HUES6 (cell line): ENCODE results near the gene FAM222B.
A peak's percentile ranks its signal among the peaks of the same experiment; 100 is the strongest.
"Not testable (repeated sequence)": the region's sequence is repeated elsewhere in the genome, so short reads cannot be mapped to it uniquely, and the experiment has no call there.

ENCODE experiments used
- H3K27ac ChIP-seq: 2 replicates; pipeline ENCODE4 v1.7.0; 2013; ENCODE audit warnings: low read depth, mild to moderate bottlenecking, low read length, inconsistent platforms
- H3K27me3 ChIP-seq: 2 replicates; pipeline ENCODE4 v1.6.1; 2013; ENCODE audit warnings: low read length; ENCODE audit not compliant: control insufficient read depth, insufficient read depth
- H3K36me3 ChIP-seq: 2 replicates; pipeline ENCODE4 v1.6.1; 2013; ENCODE audit warnings: low read length; ENCODE audit not compliant: control insufficient read depth, insufficient read depth
- H3K4me1 ChIP-seq: 2 replicates; pipeline ENCODE4 v1.6.1; 2013; ENCODE audit warnings: low read length; ENCODE audit not compliant: control insufficient read depth, insufficient read depth
- H3K4me3 ChIP-seq: 2 replicates; pipeline ENCODE4 v1.5.1; 2013; ENCODE audit warnings: low read depth, low read length
- H3K9ac ChIP-seq: one replicate; pipeline ENCODE4 v1.6.1; 2013; ENCODE audit warnings: mild to moderate bottlenecking, low read length
- H3K9me3 ChIP-seq: 2 replicates; pipeline ENCODE4 v1.6.1; 2013; ENCODE audit warnings: low read depth, low read length; ENCODE audit not compliant: control insufficient read depth, insufficient read depth

FAM222B gene

DNA sequence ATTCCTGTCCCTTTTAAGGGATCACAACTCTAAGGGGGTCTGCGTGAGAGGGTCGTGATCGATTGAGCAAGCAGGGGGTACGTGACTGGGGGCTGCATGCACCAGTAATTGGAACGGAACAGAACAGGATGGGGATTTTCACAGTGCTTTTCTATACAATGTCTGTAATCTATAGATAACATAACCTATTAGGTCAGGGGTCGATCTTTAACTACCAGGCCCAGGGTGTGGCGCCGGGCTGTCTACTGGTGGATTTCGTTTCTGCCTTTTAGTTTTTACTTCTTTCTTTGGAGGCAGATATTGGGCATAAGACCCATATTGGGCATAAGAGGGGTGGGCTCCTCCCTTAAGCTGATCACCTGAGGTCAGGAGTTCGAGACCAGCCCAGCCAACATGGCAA is 6.0 kb downstream of the FAM222B start:
- H3K36me3 ChIP-seq, H3K9me3 ChIP-seq, H3K27me3 ChIP-seq, H3K4me1 ChIP-seq, H3K9ac ChIP-seq, H3K4me3 ChIP-seq, H3K27ac ChIP-seq: not testable (repeated sequence)

DNA sequence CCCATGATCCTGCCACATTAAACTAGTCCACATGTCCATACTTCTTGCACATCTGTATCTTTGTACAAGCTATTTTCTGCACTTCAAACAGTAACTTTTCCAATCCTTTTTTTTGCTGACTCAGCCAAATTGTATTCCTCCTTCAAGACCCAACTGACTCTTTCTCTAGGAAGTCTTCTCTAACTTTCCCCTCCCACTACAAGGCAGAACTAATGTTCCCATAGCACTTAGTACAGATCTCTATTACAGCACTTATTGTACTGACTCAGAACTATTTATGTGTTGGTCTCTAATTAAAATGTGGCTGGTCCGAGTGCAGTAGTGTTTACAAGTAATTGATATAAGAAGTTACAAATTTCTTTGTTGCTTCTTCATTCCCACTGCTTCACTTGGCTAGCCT is 8.2 kb downstream of the FAM222B start:
- Histone ChIP-seq H3K4me1 (no peaks in the 10 kb centered on the region), H3K4me3 (no peak overlapping the region), H3K36me3 (peaks cover 15% of the 10 kb centered on the region; the same call in 1 of the 2 replicates), H3K9ac (no peak overlapping the region), H3K9me3 (no peaks in the 10 kb centered on the region), H3K27ac (no peak overlapping the region), H3K27me3 (no peaks in the 10 kb centered on the region)

DNA sequence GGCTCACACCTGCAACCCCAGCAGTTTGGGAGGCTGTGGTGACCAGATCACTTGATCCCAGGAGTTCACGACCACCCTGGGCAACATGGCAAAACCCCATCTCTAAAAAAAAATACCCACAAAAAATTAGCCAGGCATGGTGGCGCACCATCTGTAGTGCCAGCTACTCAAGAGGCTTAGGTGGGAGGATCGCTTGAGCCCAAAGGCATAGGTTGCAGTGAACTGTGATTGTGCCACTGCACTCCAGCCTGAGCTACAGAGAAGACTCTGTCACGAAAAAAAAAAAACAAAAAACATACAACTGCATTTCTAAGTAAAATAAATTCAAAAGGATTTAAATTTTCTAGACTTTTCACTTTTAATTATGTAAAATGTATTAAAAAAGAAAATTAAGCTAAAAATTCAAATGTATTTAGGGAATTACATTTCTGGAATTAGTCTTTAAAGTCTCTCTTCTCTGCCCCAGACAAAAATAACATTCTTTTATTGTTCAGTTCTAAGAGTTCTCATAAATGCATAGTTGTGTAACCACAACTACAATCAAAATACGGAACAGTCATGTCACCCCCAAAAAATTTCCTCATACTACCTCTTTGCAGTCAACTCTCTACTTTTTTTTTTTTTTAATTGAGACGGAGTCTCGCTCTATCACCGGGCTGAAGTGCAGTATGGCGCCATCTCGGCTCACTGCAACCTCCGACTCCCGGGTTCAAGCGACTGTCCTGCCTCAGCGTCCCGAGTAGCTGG is 14.1 kb downstream of the FAM222B start:
- Histone ChIP-seq H3K4me3 (no peak overlapping the region), H3K9me3 (no peaks in the 10 kb centered on the region), H3K4me1 (no peaks in the 10 kb centered on the region), H3K9ac (no peak overlapping the region), H3K27ac (no peak overlapping the region), H3K27me3 (no peaks in the 10 kb centered on the region), H3K36me3 (0 out of 2 replicates have a peak, but pooled peaks cover 10% of the 10 kb centered on the region)

DNA sequence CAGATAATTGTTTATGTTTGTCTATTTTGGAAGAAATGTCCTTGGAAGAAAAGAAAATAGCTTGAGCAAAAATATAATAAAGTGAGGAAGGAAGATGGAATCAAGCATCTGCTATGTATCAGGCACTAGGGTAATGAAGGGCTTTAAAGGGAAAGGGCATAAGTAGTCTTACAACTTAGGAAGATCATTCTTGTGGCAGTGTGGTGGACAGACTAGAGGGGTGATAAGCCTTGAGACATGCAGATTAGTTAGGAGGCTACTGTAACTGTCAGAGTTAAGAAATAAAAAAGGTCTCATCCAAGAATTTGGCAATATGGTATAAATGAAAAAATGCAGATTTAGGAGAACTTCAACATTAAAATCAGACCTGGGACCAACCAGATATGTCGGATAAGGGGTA is 14.9 kb downstream of the FAM222B start:
- H3K27ac ChIP-seq, result no peak overlapping the region
- H3K27me3 ChIP-seq, result no peaks in the 10 kb centered on the region

DNA sequence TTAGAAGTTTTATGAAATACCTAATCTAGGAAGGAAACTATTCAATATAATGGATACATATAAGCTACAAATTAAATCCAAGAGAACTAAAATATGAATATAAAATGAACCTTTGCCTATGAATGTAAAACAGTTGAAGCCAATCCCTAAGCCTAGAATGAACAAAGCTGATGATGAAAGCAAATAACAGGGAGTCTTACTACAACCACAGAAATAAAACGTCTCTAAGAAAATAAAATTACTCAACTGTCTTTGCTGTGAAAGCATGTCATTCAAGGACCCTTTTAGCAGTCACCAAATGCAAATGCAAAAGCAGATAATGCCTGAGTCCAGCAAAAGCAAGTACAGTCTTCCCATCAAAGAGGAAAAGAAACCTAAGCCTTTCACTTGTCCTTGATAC is 23.0 kb downstream of the FAM222B start:
- Histone ChIP-seq H3K27me3 (no peaks in the 10 kb centered on the region), H3K36me3 (no peaks in the 10 kb centered on the region), H3K9ac (no peak overlapping the region), H3K27ac (no peak overlapping the region), H3K4me3 (no peak overlapping the region), H3K4me1 (peaks cover 5% of the 10 kb centered on the region; the same call in 1 of the 2 replicates), H3K9me3 (no peaks in the 10 kb centered on the region)

More for the DNA sequence above, 14.9 kb downstream of the FAM222B start:
- no peak overlapping the region for H3K9ac ChIP-seq
- H3K4me1 ChIP-seq, result no peaks in the 10 kb centered on the region
- H3K4me3 ChIP-seq, result no peak overlapping the region
- H3K9me3 ChIP-seq, result no peaks in the 10 kb centered on the region
- 0 out of 2 replicates have a peak, but pooled peaks cover 10% of the 10 kb centered on the region for H3K36me3 ChIP-seq

DNA sequence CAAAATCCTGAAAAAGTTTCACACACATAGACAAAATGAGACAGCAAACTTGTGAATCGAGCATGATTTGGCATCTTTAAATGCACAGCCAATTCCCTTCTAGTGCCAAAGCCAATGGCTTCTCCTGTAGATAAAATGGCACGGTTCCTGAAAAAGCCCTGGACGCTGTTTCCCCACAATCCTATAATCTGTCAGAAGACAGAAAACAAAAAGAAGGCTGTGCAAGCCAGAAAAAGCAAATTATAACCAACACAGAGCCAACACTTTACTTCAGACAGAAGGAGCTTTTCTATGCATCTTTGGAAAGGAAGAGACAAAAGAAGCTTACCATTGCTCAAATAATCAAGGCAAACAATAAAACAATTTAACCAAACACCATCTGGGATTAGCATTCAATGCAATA is 23.8 kb downstream of the FAM222B start:
- no peak overlapping the region for H3K27ac ChIP-seq
- H3K4me1 ChIP-seq, result peaks cover 5% of the 10 kb centered on the region; the same call in 1 of the 2 replicates
- H3K9me3 ChIP-seq, result no peaks in the 10 kb centered on the region
- no peaks in the 10 kb centered on the region for H3K36me3 ChIP-seq
- no peak overlapping the region for H3K4me3 ChIP-seq
- no peak overlapping the region for H3K9ac ChIP-seq
- H3K27me3 ChIP-seq, result no peaks in the 10 kb centered on the region

DNA sequence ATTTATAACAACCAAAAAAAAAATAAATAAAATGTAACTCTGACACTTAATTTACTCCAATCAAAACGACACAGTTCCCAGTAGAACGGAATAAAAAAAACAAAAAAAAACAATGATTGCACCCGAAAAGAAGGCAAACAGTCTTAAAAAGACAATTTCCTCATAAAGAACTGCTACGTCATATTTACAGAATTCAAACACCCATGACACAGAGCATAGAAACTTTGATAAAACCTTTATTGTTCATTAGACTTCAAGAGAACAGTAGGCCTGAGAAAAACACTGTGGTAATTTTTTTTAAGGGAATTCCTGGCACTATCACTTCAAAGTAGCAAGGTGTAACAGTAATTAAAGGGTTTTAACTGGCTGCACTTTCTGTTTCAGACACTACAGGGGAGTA is 26.1 kb downstream of the FAM222B start:
- no peak overlapping the region for H3K9ac ChIP-seq
- peaks cover 8% of the 10 kb centered on the region for H3K4me1 ChIP-seq
- H3K4me3 ChIP-seq, result no peak overlapping the region
- H3K36me3 ChIP-seq, result no peaks in the 10 kb centered on the region
- H3K27ac ChIP-seq, result 0 out of 2 replicates have a peak overlapping the region, but pooled peaks have one; percentile 25
- H3K27me3 ChIP-seq, result no peaks in the 10 kb centered on the region
- H3K9me3 ChIP-seq, result no peaks in the 10 kb centered on the region

DNA sequence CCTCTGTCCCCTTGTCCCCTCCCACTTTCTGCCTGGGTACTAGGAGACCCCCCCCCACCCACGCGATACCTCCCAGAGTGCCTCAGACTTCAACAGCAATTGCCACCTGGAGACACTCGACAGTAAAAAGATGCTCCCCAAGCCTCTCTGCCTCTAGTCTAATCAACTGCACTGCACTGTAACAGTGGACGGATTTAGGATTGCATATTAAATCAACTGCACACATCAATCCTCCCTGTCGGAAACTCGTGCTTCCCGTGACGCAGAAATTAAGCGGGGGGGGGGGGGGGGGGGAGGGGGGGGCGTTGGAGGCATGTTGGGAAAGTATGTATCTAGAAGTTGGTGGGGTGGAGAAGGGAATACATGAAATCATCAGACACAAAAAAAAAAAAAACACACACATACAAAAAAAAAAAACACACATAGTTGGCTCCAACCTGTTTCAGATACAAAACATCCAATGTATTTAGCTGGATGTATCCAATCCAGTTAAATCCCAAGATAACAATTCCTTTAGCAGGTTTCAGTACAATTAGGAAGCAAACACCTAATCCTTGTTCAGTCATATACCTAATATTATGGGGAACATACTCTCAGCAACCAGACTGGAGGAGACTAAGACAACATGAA is 29.7 kb downstream of the FAM222B start:
- Histone ChIP-seq H3K4me1 (peaks cover 25% of the 10 kb centered on the region), H3K27me3 (no peaks in the 10 kb centered on the region), H3K36me3 (no peaks in the 10 kb centered on the region)

DNA sequence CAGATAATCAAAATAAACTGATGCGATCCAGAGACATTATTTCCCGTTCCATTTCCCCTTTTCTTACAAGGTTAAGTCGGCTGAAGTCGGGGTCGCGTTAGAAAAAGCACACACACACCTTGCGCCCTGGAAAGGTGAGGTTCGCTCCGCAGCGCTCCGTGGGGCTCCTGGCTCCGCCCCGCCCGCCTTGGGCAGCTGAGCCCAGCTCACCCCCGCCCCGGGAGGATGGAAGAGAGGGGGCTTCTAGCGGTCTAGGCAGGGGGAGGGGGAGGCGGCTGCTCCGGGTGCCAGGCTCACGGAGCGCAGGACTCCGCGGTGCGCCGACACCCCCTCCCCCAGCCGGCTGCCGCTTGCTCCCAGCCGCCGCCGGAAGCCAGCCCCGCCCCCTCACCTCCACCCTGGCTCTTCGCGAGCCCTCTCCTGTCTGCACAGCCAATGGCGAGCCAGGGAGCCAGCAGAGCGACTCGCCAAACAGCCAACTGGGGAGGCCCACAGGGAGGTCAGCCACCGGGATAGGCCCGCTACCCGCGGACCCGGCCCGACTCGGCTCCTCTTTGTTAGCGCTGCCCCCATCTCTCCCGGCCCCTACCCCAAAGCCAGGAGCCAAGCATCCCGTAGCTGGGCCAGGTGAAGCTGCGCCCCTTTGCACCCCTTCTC is 30.4 kb downstream of the FAM222B start:
- Histone ChIP-seq H3K27ac (peak overlapping the region; percentile 91), H3K9me3 (no peaks in the 10 kb centered on the region), H3K4me3 (peak overlapping the region; percentile 91), H3K9ac (peak overlapping the region; percentile 92), H3K4me1 (peaks cover 32% of the 10 kb centered on the region), H3K36me3 (no peaks in the 10 kb centered on the region), H3K27me3 (no peaks in the 10 kb centered on the region)

More for the DNA sequence above, 29.7 kb downstream of the FAM222B start:
- peak overlapping the region; percentile 91 for H3K4me3 ChIP-seq
- H3K9me3 ChIP-seq, result no peaks in the 10 kb centered on the region
- peak overlapping the region; percentile 92 for H3K9ac ChIP-seq
- H3K27ac ChIP-seq, result peak overlapping the region; percentile 91; the same call in 1 of the 2 replicates

DNA sequence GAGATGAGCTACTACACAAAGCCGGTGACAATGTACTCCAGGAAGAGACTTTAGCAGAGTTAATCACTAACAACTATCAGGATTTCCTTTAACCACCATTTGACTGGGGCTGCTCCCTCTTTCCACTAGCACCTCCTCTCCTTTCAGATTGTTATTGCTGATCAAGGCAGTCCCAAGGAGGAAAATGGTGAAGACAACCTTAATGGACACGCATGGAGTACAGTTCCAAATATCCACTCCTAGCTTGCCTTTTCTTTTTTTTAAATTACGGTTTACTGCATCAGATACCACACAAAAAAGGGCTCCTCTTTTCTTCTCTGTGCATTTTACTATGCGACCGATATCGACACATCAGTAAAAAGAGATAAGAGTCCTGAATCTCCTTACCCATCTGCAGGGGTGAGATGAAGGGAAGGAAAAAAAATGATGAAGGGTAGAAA is 30.9 kb downstream of the FAM222B start:
- peak overlapping the region; percentile 79 for H3K27ac ChIP-seq
- peak overlapping the region; percentile 91 for H3K4me3 ChIP-seq
- no peaks in the 10 kb centered on the region for H3K9me3 ChIP-seq
- H3K36me3 ChIP-seq, result no peaks in the 10 kb centered on the region
- H3K9ac ChIP-seq, result peak overlapping the region; percentile 80
- H3K4me1 ChIP-seq, result peaks cover 34% of the 10 kb centered on the region
- no peaks in the 10 kb centered on the region for H3K27me3 ChIP-seq

DNA sequence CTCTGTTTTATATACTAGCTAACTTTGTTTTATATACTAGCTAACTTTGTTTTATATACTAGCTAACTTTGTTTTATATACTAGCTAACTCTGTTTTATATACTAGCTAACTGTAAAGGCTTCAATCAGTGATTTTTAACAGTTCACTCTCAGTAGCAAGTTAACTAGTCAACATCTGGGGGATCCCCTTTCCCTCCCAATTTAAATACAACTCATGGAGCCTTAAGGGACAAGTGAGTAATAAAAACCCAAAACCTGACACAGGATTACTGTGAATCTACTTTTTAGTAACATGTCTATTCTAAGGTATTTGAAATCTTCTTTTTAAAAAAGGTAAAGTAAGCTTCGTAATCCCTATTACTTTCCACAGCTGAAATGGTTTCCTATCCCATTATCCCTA is 32.2 kb downstream of the FAM222B start:
- peaks cover 10% of the 10 kb centered on the region for H3K36me3 ChIP-seq
- H3K4me3 ChIP-seq, result peak overlapping the region; percentile 26; the same call in 1 of the 2 replicates
- no peak overlapping the region for H3K27ac ChIP-seq
- H3K4me1 ChIP-seq, result peaks cover 34% of the 10 kb centered on the region
- H3K27me3 ChIP-seq, result no peaks in the 10 kb centered on the region
- no peaks in the 10 kb centered on the region for H3K9me3 ChIP-seq
- no peak overlapping the region for H3K9ac ChIP-seq
